GM19240 (cell line): ENCODE measurements around the gene RAB3GAP2.
"Not testable (repeated sequence)": the region's sequence is repeated elsewhere in the genome, so short reads cannot be mapped to it uniquely, and the experiment has no call there.

ENCODE experiments used
- DNase-seq: peaks from one replicate; pipeline ENCODE4 v3.0.0; 2011; ENCODE audit warnings: low spot score; ENCODE audit not compliant: insufficient read length

RAB3GAP2 gene

DNA sequence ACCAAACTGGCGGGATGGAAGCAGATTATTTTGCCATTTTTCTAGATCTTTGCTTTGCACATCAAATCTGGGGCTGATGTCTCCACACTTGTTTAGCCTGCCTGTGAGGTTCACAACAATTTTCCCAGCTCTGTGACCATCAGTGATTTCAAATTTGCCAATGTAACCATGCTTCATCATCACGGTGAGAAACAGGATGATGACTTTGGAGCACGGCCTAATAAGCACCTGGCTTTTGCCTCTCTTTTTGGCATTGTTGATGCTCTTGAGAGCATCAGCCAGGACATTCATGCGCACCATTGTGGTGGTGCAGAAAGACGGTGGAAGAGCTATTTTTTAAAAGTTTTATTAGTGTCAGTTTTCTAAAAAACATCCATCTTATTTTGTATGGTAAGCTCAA, 128.2 kb downstream of the RAB3GAP2 start:
- DNase-seq = no peak

- no peak for DNase-seq
These were observed 132.3 kb downstream of the RAB3GAP2 start for GRCh38 chr1:220139966-220140365.

DNA sequence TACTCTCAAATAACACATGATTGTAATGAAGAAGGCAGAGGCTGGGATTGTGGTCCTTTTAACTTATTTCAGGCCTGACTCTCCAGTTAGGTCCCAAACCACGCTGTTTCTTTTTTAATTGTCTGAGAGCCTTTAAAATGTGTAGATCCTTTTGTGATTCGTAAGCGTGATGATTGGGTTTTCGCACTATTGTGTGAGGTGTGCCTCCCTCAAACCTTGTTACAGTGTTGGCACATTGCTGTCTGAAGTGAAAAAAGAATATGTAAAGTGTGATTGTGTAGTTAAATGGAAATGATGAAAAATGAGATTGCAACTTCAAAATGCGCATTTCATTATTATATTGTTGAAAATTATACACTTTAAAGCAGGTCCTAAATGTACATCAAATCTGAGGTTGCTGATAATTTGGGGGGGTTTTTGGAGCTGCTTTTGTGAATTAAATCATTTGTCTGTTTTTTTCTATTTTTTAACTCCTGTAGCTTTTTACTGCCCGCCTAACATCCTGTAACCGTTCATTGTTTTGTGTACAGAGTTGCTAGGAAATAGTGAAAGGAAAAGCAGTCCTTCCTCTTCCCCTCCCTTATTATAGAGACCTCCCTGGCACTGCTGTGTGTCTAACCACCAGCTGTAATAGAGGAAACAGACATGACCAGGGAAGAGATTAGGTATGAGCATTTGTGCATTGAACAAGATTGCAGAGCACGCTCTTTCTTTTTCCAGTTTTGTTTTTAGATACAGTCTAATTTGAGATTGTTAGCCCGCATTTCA, 135.1 kb downstream of the RAB3GAP2 start:
- no peak for DNase-seq

DNA sequence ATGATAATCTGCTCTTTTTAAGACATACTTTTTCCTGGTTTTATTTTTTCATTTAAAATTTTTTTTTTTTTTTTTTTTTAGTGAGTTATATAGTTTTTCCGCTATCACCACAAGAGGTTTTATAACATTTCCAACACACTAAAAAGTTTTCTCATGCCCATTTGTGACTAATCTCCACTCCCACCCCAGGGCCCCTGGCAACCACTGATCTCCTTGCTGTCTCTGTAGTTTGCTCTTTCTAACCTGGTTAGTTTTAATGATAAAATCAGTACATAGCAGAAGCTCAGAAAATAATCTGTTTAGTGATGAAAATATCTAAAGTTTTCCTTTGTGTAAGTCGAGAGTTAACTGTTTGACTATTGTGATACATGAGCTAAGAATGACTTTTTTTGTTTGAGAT, 136.5 kb downstream of the RAB3GAP2 start:
- DNase-seq = no peak

GRCh38 chr1:220129479-220130210, 142.6 kb downstream of the RAB3GAP2 start:
- DNase-seq = no peak

- no peak for DNase-seq
These were observed 145.2 kb downstream of the RAB3GAP2 start for GRCh38 chr1:220127076-220127475.

GRCh38 chr1:220124542-220124941, 147.7 kb downstream of the RAB3GAP2 start:
- DNase-seq = no peak

DNA sequence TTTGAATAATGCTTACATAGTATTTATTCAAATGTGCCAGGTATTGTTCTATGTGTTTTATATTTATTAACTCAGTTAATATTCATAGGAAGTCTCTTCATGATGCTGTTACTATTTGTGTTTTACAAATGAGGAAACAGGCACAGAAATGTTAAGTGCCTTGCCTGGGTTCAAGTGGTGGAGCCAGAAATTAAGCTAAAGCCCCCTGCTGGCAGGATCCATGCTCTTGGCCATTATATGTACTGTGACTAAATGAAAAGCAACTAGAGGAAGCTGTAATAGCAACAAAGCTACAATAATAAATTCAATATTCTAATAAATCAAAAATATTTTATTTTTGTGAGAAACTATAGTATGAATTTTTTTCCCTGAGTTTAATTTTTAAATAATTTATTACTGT, 148.4 kb downstream of the RAB3GAP2 start:
- DNase-seq = no peak

DNA sequence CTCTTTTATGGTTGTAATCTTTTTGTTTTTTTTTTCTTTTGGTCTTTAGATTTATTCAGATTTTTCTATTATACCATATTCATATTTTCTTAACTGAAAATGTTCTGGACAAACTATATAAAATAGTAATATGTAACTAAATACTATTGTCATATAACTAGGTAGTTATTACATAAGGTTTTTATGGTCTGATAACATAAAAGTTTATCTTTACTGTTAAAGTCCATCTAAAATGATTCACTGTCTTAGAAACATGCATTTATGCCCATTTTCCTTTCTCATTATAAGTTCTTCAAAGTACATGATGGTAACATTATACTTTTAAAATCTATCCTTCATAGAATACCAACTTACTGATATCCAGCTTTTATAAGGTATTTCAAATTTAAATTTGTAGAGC, 149.2 kb downstream of the RAB3GAP2 start:
- no peak for DNase-seq

DNA sequence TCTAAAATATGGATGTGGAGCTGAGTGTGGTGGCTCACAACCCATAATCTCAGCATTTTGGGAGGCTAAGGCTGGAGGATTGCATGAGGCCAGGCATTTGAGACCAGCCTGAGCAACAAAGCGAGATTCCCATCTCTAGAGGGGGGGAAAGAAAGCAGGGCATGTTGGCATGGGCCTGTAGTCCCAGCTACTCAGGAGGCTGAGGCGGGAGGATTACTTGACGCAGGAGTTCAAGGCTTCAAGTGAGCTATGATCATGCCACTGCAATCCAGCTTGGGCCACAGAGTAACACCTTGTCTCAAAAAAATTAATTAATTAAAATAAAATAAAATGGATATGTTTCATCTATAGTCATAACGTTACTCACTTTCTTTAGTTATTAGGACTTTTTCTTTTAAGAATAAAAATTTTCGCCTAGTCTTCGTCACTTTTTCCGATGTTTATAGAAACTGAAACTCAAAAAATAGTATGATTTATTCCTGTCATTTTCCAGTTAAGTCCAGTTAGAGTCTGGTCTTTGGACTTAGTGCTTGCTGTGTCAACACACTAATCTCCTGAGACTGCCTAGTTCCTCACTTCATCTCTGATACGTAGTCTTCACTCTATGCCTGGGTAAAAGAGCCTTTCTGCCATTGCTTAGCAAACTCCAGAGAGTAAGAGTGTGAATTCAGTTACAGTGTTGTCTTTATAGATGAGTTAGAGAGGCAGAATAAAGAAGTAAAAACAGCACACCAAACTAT, 150.3 kb downstream of the RAB3GAP2 start:
- DNase-seq = no peak

GRCh38 chr1:220119043-220119512, 153.2 kb downstream of the RAB3GAP2 start:
- DNase-seq = no peak

- DNase-seq = no peak
These were observed 159.0 kb downstream of the RAB3GAP2 start for GRCh38 chr1:220113136-220113695.

DNA sequence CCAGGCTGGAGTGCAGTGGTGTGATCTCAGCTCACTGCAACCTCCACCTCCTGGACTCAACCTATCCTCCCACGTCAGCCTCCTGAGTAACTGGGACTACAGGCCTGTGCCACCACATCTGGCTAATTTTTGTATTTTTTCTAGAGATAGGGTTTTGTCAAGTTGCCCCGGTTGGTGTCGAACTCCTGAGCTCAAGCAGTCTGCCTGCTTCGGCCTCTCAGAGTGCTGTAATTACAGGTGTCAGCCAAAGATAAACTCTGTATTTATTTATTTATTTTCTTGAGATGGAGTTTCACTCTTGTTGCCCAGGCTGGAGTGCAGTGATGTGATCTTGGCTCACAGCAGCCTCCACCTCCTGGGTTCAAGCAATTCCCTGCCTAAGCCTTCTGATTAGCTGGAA, 159.7 kb downstream of the RAB3GAP2 start:
- not testable (repeated sequence) for DNase-seq

- DNase-seq = not testable (repeated sequence)
These were observed 161.8 kb downstream of the RAB3GAP2 start for GRCh38 chr1:220110473-220110872.

DNA sequence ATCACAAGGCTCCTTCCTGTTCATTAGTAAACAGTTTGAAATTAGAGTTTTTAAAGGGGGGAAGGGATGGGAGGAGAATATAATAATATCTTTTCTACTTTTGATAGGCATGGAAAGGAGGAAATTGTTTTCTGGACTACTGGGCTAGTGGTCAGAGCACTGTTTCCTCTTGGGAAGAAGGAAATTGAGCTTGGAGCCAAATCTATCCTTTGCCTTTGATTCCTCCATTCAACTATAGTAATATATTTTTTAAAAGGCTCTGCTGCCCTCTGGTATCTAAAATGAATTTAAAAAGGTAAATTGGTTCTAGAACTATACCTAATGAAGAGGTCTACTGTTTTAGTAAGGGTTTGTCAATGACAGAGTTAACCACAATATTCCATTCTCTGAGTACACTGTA, 172.4 kb downstream of the RAB3GAP2 start:
- no peak for DNase-seq
